Esophagus (tissue), 2 donors: ENCODE results near the gene DOCK8. TPM values are rescaled to one million over a fixed set of nuclear protein-coding genes. Genes with fewer than 3 reads are reported as not detected.

Source experiments
- H3K27ac ChIP-seq, 2 donors: one replicate each; pipeline ENCODE4 v1.5.1; 2013; ENCODE audit warnings: low read depth in 2 of 2, mild to moderate bottlenecking in 2 of 2, inconsistent platforms in 1 of 2, low read length in 1 of 2, moderate library complexity in 1 of 2
- H3K27me3 ChIP-seq, 2 donors: one replicate each; pipeline ENCODE4 v1.6.1; 2013; ENCODE audit warnings: low read length in 2 of 2, control low read depth in 1 of 2, mild to moderate bottlenecking in 1 of 2; ENCODE audit not compliant: insufficient read depth in 2 of 2, control insufficient read depth in 1 of 2
- H3K36me3 ChIP-seq, 2 donors: one replicate each; pipeline ENCODE4 v1.6.1; 2013; ENCODE audit warnings: low read length in 1 of 2; ENCODE audit not compliant: control insufficient read depth in 2 of 2, insufficient read depth in 2 of 2
- H3K4me1 ChIP-seq, 2 donors: one replicate each; pipeline ENCODE4 v1.6.1; 2013; ENCODE audit warnings: low read length in 1 of 2; ENCODE audit not compliant: control insufficient read depth in 2 of 2, insufficient read depth in 2 of 2
- H3K4me3 ChIP-seq, 2 donors: one replicate each; pipeline ENCODE4 v1.5.1; 2013; ENCODE audit warnings: low read length in 2 of 2, mild to moderate bottlenecking in 2 of 2, low read depth in 1 of 2, moderate library complexity in 1 of 2
- H3K9me3 ChIP-seq, 2 donors: one replicate each; pipeline ENCODE4 v1.6.1; 2013; ENCODE audit warnings: mild to moderate bottlenecking in 2 of 2, low read depth in 1 of 2, low read length in 1 of 2, moderate library complexity in 1 of 2; ENCODE audit not compliant: control insufficient read depth in 2 of 2, insufficient read depth in 1 of 2
- WGBS, 2 donors: extraction: QIAGEN DNeasy Blood & Tissue Kit; methylation state at CpG; one replicate each; pipeline ENCODE4 v1.1.7; 2013; 5-methylcytosine and 5-hydroxymethylcytosine counted together
- polyA plus RNA-seq, 2 donors: library from polyadenylated mRNA; stranded (reverse); fragments of 200-250 nt; gene quantifications; one replicate each; pipeline ENCODE4 v1.2.3, GENCODE V29; 2013
- donor health status: healthy with polysubstance abuse.
- donor health status: Bipolar disorder and iron deficiency.

The DOCK8 gene
- polyA plus RNA-seq, 2 donors = 3.6 to 5.1 TPM

DNA sequence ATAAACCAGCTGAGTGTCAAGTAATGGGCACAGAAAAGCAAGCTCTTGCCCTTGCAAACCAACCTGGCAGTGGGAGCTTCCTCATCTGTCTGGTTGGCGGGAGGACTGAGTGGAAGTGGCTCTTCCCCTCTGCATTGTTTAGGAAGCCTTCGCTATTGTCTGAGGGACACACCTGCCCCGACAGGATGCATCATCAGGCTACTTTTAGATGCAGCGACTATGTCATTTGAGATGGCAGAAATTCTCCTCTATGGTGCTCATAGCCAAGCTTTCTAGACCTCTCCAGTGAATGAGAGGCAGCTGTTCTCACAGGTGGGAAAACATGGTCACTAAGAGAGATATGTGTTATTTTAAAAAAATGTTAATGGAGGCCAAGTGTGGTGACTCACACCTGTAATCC, 104.0 kb downstream of the DOCK8 start:
- WGBS, 2 donors = 83 to 91% methylated on average over 4 of the region's 4 CpGs
- Histone ChIP-seq H3K36me3 (no peaks in the 10 kb centered on the region), H3K27ac (no peak overlapping the region), H3K4me1 (no peaks in the 10 kb centered on the region), H3K9me3 (no peaks in the 10 kb centered on the region), H3K27me3 (no peaks in the 10 kb centered on the region), H3K4me3 (no peak overlapping the region)

DNA sequence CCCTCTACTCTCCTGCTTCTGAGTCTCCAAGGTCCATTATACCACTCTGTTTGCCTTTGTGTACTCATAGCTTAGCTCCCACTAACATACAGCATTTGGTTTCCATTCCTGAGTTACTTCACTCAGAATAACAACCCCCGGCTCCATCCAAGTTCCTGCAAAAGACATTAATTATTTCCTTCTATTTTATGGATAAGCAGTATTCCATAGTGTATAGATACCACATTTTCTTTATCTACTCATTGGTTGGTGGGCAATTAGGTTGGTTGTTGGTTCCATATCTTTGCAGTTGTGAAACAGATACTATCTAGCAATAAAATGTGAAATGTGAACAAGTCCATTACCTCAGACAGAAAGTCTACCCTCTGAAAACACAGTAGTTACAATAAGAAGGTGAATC, 110.3 kb downstream of the DOCK8 start:
- H3K9me3 ChIP-seq = no peaks in the 10 kb centered on the region
- 96 to 100% methylated on average over 1 of the region's 1 CpG for WGBS, 2 donors
- no peak overlapping the region for H3K27ac ChIP-seq
- H3K4me3 ChIP-seq = no peak overlapping the region
- H3K4me1 ChIP-seq = no peaks in the 10 kb centered on the region
- no peaks in the 10 kb centered on the region for H3K27me3 ChIP-seq
- peaks cover 0 to 4% of the 10 kb centered on the region in 2 donors for H3K36me3 ChIP-seq

GRCh38 chr9:326667-327066, 112.0 kb downstream of the DOCK8 start:
- H3K9me3 ChIP-seq = no peaks in the 10 kb centered on the region
- H3K4me3 ChIP-seq = no peak overlapping the region
- H3K4me1 ChIP-seq = no peaks in the 10 kb centered on the region
- 76 to 84% methylated on average over 2 of the region's 2 CpGs for WGBS, 2 donors
- H3K27ac ChIP-seq = no peak overlapping the region
- H3K36me3 ChIP-seq = peaks cover 2 to 4% of the 10 kb centered on the region in 2 donors
- no peaks in the 10 kb centered on the region for H3K27me3 ChIP-seq

- Histone ChIP-seq H3K27me3 (no peaks in the 10 kb centered on the region), H3K4me3 (no peak overlapping the region), H3K27ac (no peak overlapping the region), H3K4me1 (no peaks in the 10 kb centered on the region), H3K36me3 (peaks cover 2 to 4% of the 10 kb centered on the region in 2 donors), H3K9me3 (no peaks in the 10 kb centered on the region)
- 65 to 76% methylated on average over 3 of the region's 3 CpGs for WGBS, 2 donors
These were observed 113.8 kb downstream of the DOCK8 start for GRCh38 chr9:328453-328852.

DNA sequence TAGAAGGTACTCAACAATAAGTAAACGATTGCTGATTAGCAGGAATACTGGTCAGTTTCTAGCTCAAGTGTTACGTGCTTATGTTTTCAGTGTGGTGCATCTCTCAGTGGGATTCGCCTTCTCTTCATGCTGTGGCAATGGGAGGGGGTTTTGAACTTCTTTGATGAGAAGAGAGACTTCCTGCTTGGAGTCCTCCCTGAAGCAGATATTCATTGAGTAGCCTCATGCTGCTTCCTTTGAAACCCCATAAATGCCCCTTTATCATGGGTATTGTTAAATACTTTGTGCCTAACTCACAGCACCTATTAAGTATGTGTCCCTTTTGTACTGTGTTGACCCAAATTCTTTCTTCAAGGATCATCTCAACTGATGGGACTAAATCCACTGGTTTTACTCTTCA, 116.5 kb downstream of the DOCK8 start:
- H3K4me1 ChIP-seq = no peaks in the 10 kb centered on the region
- no peak overlapping the region for H3K4me3 ChIP-seq
- 79 to 83% methylated on average over 3 of the region's 3 CpGs for WGBS, 2 donors
- no peak overlapping the region for H3K27ac ChIP-seq
- H3K36me3 ChIP-seq = peaks cover 4% of the 10 kb centered on the region in 2 donors
- no peaks in the 10 kb centered on the region for H3K9me3 ChIP-seq
- no peaks in the 10 kb centered on the region for H3K27me3 ChIP-seq

DNA sequence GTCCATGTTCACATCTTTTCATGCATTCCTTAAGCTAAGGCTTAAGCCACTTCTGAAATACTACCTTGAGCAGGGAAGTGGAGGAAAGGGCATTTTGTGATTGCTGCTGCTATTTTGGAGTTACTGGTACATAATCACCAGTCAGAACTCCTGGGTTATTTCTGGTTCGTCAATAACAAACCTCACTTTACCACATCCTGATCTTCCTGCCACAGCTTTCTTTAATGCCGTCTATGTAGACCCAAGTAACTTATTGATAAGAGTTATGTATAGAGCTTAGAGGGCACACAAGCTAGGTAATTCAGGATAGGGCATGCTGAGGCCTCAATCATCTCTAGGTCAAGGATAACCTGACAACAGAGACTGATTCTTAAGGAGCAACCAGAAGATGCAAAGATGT, 120.7 kb downstream of the DOCK8 start:
- H3K9me3 ChIP-seq = no peaks in the 10 kb centered on the region
- no peak overlapping the region for H3K27ac ChIP-seq
- WGBS, 2 donors = 73 to 90% methylated on average over 2 of the region's 2 CpGs
- H3K4me3 ChIP-seq = no peak overlapping the region
- peaks cover 3 to 4% of the 10 kb centered on the region in 2 donors for H3K36me3 ChIP-seq
- H3K4me1 ChIP-seq = no peaks in the 10 kb centered on the region
- no peaks in the 10 kb centered on the region for H3K27me3 ChIP-seq

DNA sequence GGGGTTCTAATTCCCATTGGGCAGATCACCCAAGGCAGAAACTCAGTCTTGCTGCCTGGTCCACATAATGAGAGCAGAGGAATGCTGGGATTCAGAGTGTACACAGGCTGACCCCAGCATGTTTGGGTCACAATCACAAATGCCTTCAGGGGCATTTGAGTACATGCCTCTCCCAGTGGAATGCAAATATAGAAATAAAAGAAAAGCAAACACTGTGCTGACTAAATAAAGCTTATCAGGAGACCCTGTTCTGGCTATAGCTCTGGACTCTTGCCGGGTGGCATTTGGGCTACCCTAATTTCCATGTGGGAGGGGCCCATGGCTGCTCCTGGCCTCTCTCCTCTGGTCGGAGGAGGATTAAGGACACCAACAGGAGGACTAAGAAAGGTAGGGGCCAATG, 121.4 kb downstream of the DOCK8 start:
- Histone ChIP-seq H3K27ac (no peak overlapping the region), H3K9me3 (no peaks in the 10 kb centered on the region), H3K27me3 (no peaks in the 10 kb centered on the region), H3K4me1 (no peaks in the 10 kb centered on the region), H3K4me3 (no peak overlapping the region), H3K36me3 (peaks cover 2 to 3% of the 10 kb centered on the region in 2 donors)
- 54 to 68% methylated on average over 2 of the region's 2 CpGs for WGBS, 2 donors

DNA sequence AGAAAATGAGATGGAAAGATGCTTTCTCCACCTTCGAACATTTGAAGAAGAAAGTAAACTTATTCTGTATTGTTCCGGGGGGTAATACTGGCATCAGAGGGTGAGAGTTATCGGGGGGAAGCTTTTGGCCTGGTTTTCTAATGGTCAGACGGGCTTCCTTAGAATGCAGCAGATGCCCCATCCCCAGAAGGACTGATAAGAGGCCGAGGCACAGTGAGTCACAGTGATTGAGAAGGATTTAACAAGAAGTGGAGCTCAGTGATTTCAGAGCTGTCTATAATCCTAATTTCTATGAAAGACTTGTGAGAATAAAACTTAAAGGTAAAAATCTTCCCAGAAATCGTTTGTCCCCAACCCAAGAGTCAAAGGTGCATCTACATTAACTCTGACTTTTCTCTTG, 123.9 kb downstream of the DOCK8 start:
- Histone ChIP-seq H3K9me3 (no peaks in the 10 kb centered on the region), H3K4me3 (no peak overlapping the region), H3K4me1 (no peaks in the 10 kb centered on the region), H3K36me3 (peaks cover 2 to 3% of the 10 kb centered on the region in 2 donors), H3K27ac (no peak overlapping the region), H3K27me3 (no peaks in the 10 kb centered on the region)
- WGBS, 2 donors = 85 to 86% methylated on average over 6 of the region's 6 CpGs

DNA sequence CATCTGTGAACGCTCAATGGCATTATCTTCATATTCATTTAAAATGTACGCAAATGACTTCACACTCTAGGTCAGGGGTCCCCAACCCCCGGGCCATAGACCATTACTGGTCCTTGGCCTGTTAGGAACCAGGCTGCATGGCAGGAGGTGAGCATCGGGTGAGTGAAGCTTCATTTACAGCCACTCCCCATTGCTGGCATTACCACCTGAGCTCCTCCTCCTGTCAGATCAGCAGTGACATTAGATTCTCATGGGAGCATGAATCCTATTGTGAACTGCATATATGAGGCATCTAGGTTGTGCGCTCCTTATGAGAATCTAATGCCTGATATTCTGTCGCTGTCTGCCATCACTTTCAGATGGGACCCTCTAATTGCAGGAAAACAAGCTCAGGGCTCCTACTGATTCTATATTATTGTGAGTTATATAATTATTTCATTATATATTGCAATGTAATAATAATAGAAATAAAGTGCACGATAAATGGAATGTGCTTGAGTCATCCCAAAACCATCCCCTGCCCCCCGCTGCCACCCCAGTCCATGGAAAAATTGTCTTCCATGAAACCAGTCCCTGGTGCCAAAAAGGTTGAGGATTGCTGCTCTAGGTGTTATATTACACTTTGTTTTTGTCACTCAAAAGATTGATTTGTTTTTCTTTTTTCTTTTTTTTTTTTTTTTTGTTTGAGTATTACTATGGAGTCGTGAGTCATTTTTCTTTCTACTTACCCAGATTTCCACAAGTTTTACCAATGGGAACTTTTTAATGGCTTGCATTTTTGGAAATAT, 127.2 kb downstream of the DOCK8 start:
- WGBS, 2 donors = 79 to 81% methylated on average over 9 of the region's 9 CpGs
- Histone ChIP-seq H3K36me3 (peaks cover 0 to 5% of the 10 kb centered on the region in 2 donors), H3K9me3 (no peaks in the 10 kb centered on the region), H3K27ac (no peak overlapping the region), H3K4me1 (no peaks in the 10 kb centered on the region), H3K27me3 (no peaks in the 10 kb centered on the region), H3K4me3 (no peak overlapping the region)

DNA sequence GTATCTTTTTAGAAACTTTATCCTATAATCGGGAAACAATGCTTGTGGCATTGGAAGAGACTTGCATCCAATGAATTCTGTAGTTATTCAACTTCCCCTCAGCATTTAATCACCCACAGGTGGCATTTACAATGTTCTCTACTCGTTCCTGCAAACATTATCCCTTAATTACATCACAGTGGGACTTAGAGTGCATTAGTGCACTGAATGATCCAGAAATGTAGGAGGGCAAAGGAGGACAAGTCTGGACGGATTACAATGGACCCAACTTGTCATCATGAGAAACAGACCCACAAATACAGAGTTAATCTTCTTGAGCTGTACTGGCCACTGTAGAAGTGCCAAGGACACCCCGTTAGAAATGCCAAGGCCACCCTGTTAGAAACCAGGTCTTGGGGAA, 129.1 kb downstream of the DOCK8 start:
- H3K27ac ChIP-seq = no peak overlapping the region
- WGBS, 2 donors = 42 to 47% methylated on average over 4 of the region's 4 CpGs
- H3K9me3 ChIP-seq = no peaks in the 10 kb centered on the region
- H3K4me3 ChIP-seq = no peak overlapping the region
- peaks cover 2% of the 10 kb centered on the region in 2 donors for H3K36me3 ChIP-seq
- H3K27me3 ChIP-seq = no peaks in the 10 kb centered on the region
- no peaks in the 10 kb centered on the region for H3K4me1 ChIP-seq
